ENCODE data around the gene SYNJ2BP. TPM values are rescaled to one million over a fixed set of nuclear protein-coding genes. Genes with fewer than 3 reads are reported as not detected.
"Not testable (repeated sequence)": the region's sequence is repeated elsewhere in the genome, so short reads cannot be mapped to it uniquely, and the experiment has no call there.

Gene SYNJ2BP
- total and polyA plus RNA-seq, 10 donors: 4.8 to 29.1 (median 21.8) TPM

DNA sequence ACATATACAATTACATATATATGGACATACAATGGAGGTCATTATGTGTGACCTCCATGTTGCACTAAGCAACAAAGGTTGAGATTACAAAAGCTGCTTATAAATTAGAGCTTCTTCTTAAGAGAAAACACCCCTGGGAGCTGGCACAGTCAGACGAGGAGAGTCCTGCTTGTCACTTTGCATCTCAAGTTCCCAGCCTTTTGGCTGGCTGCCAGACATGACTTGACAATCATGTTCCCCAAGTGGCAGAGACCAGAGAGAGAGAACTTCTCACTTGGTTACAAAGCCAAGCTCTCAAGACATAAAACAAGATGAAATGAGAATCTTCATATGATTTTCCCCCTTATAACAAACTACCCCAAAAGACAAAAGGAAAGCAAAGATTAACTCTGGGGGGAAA is 8.5 kb upstream of the SYNJ2BP start:
- DNase-seq: no peak
- Histone ChIP-seq H3K9me3 (peaks cover 0 to 40% (median 3%) of the 10 kb centered on the region in 8 donors), H3K36me3 (no peaks in the 10 kb centered on the region)

GRCh38 chr14:70422538-70422937 is 5.6 kb upstream of the SYNJ2BP start:
- no peak for DNase-seq
- Histone ChIP-seq H3K27me3 (replicated peaks in 1 of 7) (no peaks in the 10 kb centered on the region), H3K4me1 (peaks cover 0 to 1% (median 0%) of the 10 kb centered on the region in 6 donors), H3K36me3 (no peaks in the 10 kb centered on the region), H3K9me3 (peaks cover 0 to 18% (median 0%) of the 10 kb centered on the region in 8 donors), H3K27ac (no peak overlapping the region), H3K4me3 (no peak overlapping the region)
- no peak for TF ChIP-seq POLR2AphosphoS5 (IDR thresholded peaks at IDR 0.05)
- TF ChIP-seq CTCF (IDR thresholded peaks at IDR 0.05 in 8 of 11, conservative IDR thresholded peaks at IDR 0.05 in 3 of 11): no peak
- TF ChIP-seq POLR2A (IDR thresholded peaks at IDR 0.05): no peak
- intact Hi-C loops (cut with DNase I; ENCODE audit: low total_unique reads): no loop called here
- WGBS, 5 donors: 85 to 91% (median 90%) methylated on average over 2 of the region's 2 CpGs

More for the DNA sequence above, 8.5 kb upstream of the SYNJ2BP start:
- Histone ChIP-seq H3K4me1 (no peaks in the 10 kb centered on the region), H3K27ac (no peak overlapping the region), H3K27me3 (replicated peaks in 1 of 7) (no peaks in the 10 kb centered on the region), H3K4me3 (no peak overlapping the region)
- intact Hi-C loops (cut with DNase I; ENCODE audit: low total_unique reads): no loop called here
- no peak for TF ChIP-seq POLR2A (IDR thresholded peaks at IDR 0.05)
- no peak for TF ChIP-seq CTCF (IDR thresholded peaks at IDR 0.05 in 8 of 11, conservative IDR thresholded peaks at IDR 0.05 in 3 of 11)
- TF ChIP-seq POLR2AphosphoS5 (IDR thresholded peaks at IDR 0.05): no peak
- WGBS, 5 donors: 0 to 4% (median 0%) methylated on average over 1 of the region's 1 CpG

GRCh38 chr14:70419270-70419931 is 2.5 kb upstream of the SYNJ2BP start:
- 60 to 68% (median 63%) methylated on average over 4 of the region's 4 CpGs for WGBS, 5 donors
- intact Hi-C loops (cut with DNase I; ENCODE audit: low total_unique reads): not testable (repeated sequence)

GRCh38 chr14:70416338-70416724 is 559 bp downstream of the SYNJ2BP start:
- WGBS, 5 donors: 6 to 7% (median 6%) methylated on average over 9 of the region's 9 CpGs
- H3K9me3 ChIP-seq: no peaks in the 10 kb centered on the region
- no peaks in the 10 kb centered on the region for H3K27me3 ChIP-seq (replicated peaks in 1 of 7)
- H3K27ac ChIP-seq: peak overlapping the region; percentile 2 to 83 (median 74)
- H3K4me3 ChIP-seq: peak overlapping the region; percentile 66 to 87 (median 78)
- peaks cover 0 to 22% (median 0%) of the 10 kb centered on the region in 6 donors for H3K36me3 ChIP-seq
- TF ChIP-seq CTCF (IDR thresholded peaks at IDR 0.05 in 8 of 11, conservative IDR thresholded peaks at IDR 0.05 in 3 of 11): no peak
- TF ChIP-seq POLR2AphosphoS5 (IDR thresholded peaks at IDR 0.05): no peak
- no peak for DNase-seq
- H3K4me1 ChIP-seq: peaks cover 12 to 51% (median 24%) of the 10 kb centered on the region in 6 donors
- intact Hi-C loops (cut with DNase I; ENCODE audit: low total_unique reads): no loop called here

More at GRCh38 chr14:70419270-70419931, 2.5 kb upstream of the SYNJ2BP start:
- not testable (repeated sequence) for H3K27ac ChIP-seq; H3K36me3 ChIP-seq; H3K4me3 ChIP-seq; H3K27me3 ChIP-seq (replicated peaks in 1 of 7); DNase-seq; H3K9me3 ChIP-seq
- peaks cover 12 to 33% (median 19%) of the 10 kb centered on the region in 6 donors for H3K4me1 ChIP-seq
